Measurements from ENCODE around the gene NUP107.
A peak's percentile ranks its signal among the peaks of the same experiment; 100 is the strongest.
"Not testable (repeated sequence)": the region's sequence is repeated elsewhere in the genome, so short reads cannot be mapped to it uniquely, and the experiment has no call there.

Gene NUP107

GRCh38 chr12:68671179-68671578 is 15.6 kb upstream of the NUP107 start:
- no peaks in the 10 kb centered on the region for H3K9me3 Mint-ChIP-seq
- H3K36me3 Mint-ChIP-seq (ENCODE audit: low read depth): no peaks in the 10 kb centered on the region
- no peak overlapping the region for H3K4me3 Mint-ChIP-seq
- no peak for DNase-seq
- TF ChIP-seq CTCF (IDR thresholded peaks at IDR 0.05): no peak
- H3K4me1 Mint-ChIP-seq: peaks cover 16% of the 10 kb centered on the region
- no peaks in the 10 kb centered on the region for H3K27me3 Mint-ChIP-seq (ENCODE audit: low read depth, poor library complexity)
- H3K27ac Mint-ChIP-seq: no peak overlapping the region

GRCh38 chr12:68673788-68674187 is 13.0 kb upstream of the NUP107 start:
- Mint-ChIP-seq H3K9me3 (no peaks in the 10 kb centered on the region), H3K27ac (no peak overlapping the region), H3K27me3 (ENCODE audit: low read depth, poor library complexity) (no peaks in the 10 kb centered on the region), H3K4me1 (peaks cover 8% of the 10 kb centered on the region), H3K36me3 (ENCODE audit: low read depth) (no peaks in the 10 kb centered on the region), H3K4me3 (no peak overlapping the region)
- no peak for TF ChIP-seq CTCF (IDR thresholded peaks at IDR 0.05)
- no peak for DNase-seq

DNA sequence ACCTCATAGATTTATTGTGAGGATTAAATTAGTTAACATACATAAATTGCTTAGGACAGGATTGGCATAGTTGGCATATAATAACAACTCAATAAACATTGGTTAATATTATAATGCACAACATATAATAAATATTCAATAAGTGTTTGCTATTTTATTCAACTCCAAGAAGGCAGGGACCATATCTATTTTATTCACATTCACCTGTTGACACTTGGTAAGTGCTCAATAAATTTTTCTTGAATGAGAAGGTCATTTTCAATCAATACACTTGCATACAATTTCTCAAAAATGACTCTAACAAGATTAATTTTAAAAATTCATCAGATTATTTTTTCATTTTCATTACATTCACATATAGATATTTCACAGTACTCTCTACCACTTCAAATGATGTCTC is 12.4 kb upstream of the NUP107 start:
- Mint-ChIP-seq H3K27ac (no peak overlapping the region), H3K27me3 (ENCODE audit: low read depth, poor library complexity) (no peaks in the 10 kb centered on the region), H3K9me3 (no peaks in the 10 kb centered on the region), H3K4me3 (no peak overlapping the region), H3K36me3 (ENCODE audit: low read depth) (no peaks in the 10 kb centered on the region), H3K4me1 (peaks cover 8% of the 10 kb centered on the region)
- TF ChIP-seq CTCF (IDR thresholded peaks at IDR 0.05): no peak
- no peak for DNase-seq

GRCh38 chr12:68675101-68675842 is 11.5 kb upstream of the NUP107 start:
- no peak for TF ChIP-seq CTCF (IDR thresholded peaks at IDR 0.05)
- H3K27me3 Mint-ChIP-seq (ENCODE audit: low read depth, poor library complexity): no peaks in the 10 kb centered on the region
- H3K4me1 Mint-ChIP-seq: peaks cover 8% of the 10 kb centered on the region
- H3K36me3 Mint-ChIP-seq (ENCODE audit: low read depth): no peaks in the 10 kb centered on the region
- peak; percentile 7 for DNase-seq
- H3K9me3 Mint-ChIP-seq: no peaks in the 10 kb centered on the region
- H3K4me3 Mint-ChIP-seq: no peak overlapping the region
- H3K27ac Mint-ChIP-seq: peak overlapping the region; percentile 43

- H3K36me3 Mint-ChIP-seq (ENCODE audit: low read depth); H3K4me1 Mint-ChIP-seq; DNase-seq; H3K27ac Mint-ChIP-seq; H3K9me3 Mint-ChIP-seq; H3K4me3 Mint-ChIP-seq; H3K27me3 Mint-ChIP-seq (ENCODE audit: low read depth, poor library complexity): not testable (repeated sequence)
Measured at GRCh38 chr12:68676854-68677253, 9.9 kb upstream of the NUP107 start.

DNA sequence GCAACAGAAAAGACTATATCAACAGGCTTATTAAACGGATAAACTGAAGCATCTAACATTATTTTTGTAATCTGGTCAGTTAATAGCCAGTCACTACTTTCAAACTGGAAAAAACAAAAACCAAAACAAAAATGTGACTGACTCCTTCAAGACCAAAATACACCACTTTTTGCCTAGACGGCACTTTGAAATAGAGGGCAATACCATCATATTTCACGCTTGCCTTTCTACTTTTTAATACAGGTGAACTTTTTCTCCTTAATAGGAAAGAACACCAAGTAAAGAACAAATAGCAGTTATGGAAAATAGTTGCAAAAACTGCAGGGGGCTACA is 550 bp upstream of the NUP107 start:
- H3K27me3 Mint-ChIP-seq (ENCODE audit: low read depth, poor library complexity): no peaks in the 10 kb centered on the region
- peaks cover 13% of the 10 kb centered on the region for H3K36me3 Mint-ChIP-seq (ENCODE audit: low read depth)
- DNase-seq: no peak
- peaks cover 32% of the 10 kb centered on the region for H3K4me1 Mint-ChIP-seq
- peak overlapping the region; percentile 98 for H3K4me3 Mint-ChIP-seq
- no peaks in the 10 kb centered on the region for H3K9me3 Mint-ChIP-seq
- no peak for TF ChIP-seq CTCF (IDR thresholded peaks at IDR 0.05)
- H3K27ac Mint-ChIP-seq: peak overlapping the region; percentile 98

Measured in nephron progenitor cell (in vitro differentiated cells).